H1 (cell line): ENCODE data around the gene BRD2. TPM values are rescaled to one million over a fixed set of nuclear protein-coding genes. Genes with fewer than 3 reads are reported as not detected.

Experiments
- CTCF ChIA-PET: fragments of 300-600 bp; sonication (Branson Sonifier 250); formaldehyde crosslinking; loops from one replicate; lab custom pipeline; 2021; ENCODE audit not compliant: partially characterized antibody; lab: Charles Lee
- POLR2A ChIA-PET: fragments of 300-600 bp; sonication (Branson Sonifier 250); formaldehyde crosslinking; loops from one replicate; lab custom pipeline; 2021; ENCODE audit warnings: inconsistent platforms; ENCODE audit not compliant: partially characterized antibody; lab: Charles Lee
- DNase-seq, 2 experiments: peaks; one replicate each; pipeline versions ENCODE4 v3.0.0 to v3.0.0-alpha.2; 2010 to 2022; ENCODE audit warnings: low spot score in 2 of 2, low read depth in 1 of 2, mixed read lengths in 1 of 2
- FAIRE-seq: peaks from 2 replicates; lab custom pipeline; 2011; peaks lifted over from hg19 to GRCh38; lab: Jason Lieb, UNC
- H2AFZ ChIP-seq: 2 replicates; pipeline ENCODE4 v1.8.1; 2012; ENCODE audit warnings: low read length, inconsistent platforms
- H2AK5ac ChIP-seq: 2 replicates; pipeline ENCODE4 v1.6.1; 2013; ENCODE audit warnings: low read depth, low read length
- H2BK120ac ChIP-seq: replicated peaks from 2 replicates; pipeline ENCODE3; 2013; ENCODE audit warnings: low read depth, low read length, inconsistent platforms
- H2BK12ac ChIP-seq: 2 replicates; pipeline ENCODE4 v1.6.1; 2013; ENCODE audit warnings: low read depth, low read length
- H2BK15ac ChIP-seq: 2 replicates; pipeline ENCODE4 v1.6.1; 2013; ENCODE audit warnings: low read length
- H2BK20ac ChIP-seq: 2 replicates; pipeline ENCODE4 v1.6.1; 2013; ENCODE audit warnings: low read length
- H2BK5ac ChIP-seq: 2 replicates; pipeline ENCODE4 v1.6.1; 2013; ENCODE audit warnings: low read depth, low read length
- H3K14ac ChIP-seq: 2 replicates; pipeline ENCODE4 v1.6.1; 2013; ENCODE audit warnings: inconsistent platforms; ENCODE audit not compliant: insufficient read length
- H3K18ac ChIP-seq: 2 replicates; pipeline ENCODE4 v1.6.1; 2013; ENCODE audit warnings: low read length; ENCODE audit errors: extremely low read depth
- H3K23ac ChIP-seq: 2 replicates; pipeline ENCODE4 v1.6.1; 2013; ENCODE audit warnings: inconsistent platforms; ENCODE audit not compliant: insufficient read length
- H3K23me2 ChIP-seq: 2 replicates; pipeline ENCODE4 v1.6.1; 2013; ENCODE audit warnings: low read depth, low read length
- H3K27ac ChIP-seq: 2 replicates; pipeline ENCODE4 v1.6.1; 2011; ENCODE audit warnings: low read depth, low read length, inconsistent platforms
- H3K27me3 ChIP-seq, 4 experiments: replicated peaks in 1 of 4; 1 replicate in 1 of 4; 2 replicates in 3 of 4; pipeline versions ENCODE4 v1.6.1 to v1.8.1; 2011 to 2013; ENCODE audit warnings: low read length in 3 of 4, mild to moderate bottlenecking in 3 of 4, inconsistent platforms in 2 of 4, mixed read lengths in 2 of 4, moderate library complexity in 1 of 4; ENCODE audit not compliant: control insufficient read depth in 3 of 4, insufficient read depth in 3 of 4; ENCODE audit errors: extremely low read depth in 1 of 4
- H3K36me3 ChIP-seq, 4 experiments: 2 replicates each; pipeline versions ENCODE4 v1.6.1 to v1.8.1; 2011 to 2013; ENCODE audit warnings: mild to moderate bottlenecking in 4 of 4, low read length in 3 of 4, moderate library complexity in 2 of 4, control low read depth in 1 of 4, inconsistent platforms in 1 of 4; ENCODE audit not compliant: insufficient read depth in 4 of 4, control insufficient read depth in 2 of 4
- H3K4ac ChIP-seq: replicated peaks from 2 replicates; pipeline ENCODE3; 2013; ENCODE audit warnings: low read length, low read depth, mixed read lengths, inconsistent platforms; ENCODE audit not compliant: insufficient read length
- H3K4me1 ChIP-seq, 4 experiments: replicated peaks in 1 of 4; 1 replicate in 1 of 4; 2 replicates in 3 of 4; pipeline versions ENCODE4 v1.6.1 to v1.8.1; 2011 to 2013; ENCODE audit warnings: low read length in 3 of 4, inconsistent platforms in 2 of 4, mixed read lengths in 1 of 4; ENCODE audit not compliant: insufficient read depth in 4 of 4, control insufficient read depth in 3 of 4
- H3K4me2 ChIP-seq, 2 experiments: 2 replicates each; pipeline versions ENCODE4 v1.6.1 to v1.8.1; 2011 to 2013; ENCODE audit warnings: low read depth in 2 of 2, low read length in 2 of 2, control low read depth in 1 of 2, inconsistent platforms in 1 of 2, mild to moderate bottlenecking in 1 of 2; ENCODE audit not compliant: insufficient read depth in 1 of 2
- H3K4me3 ChIP-seq, 4 experiments: fragments of 200-600, 300-600 bp in 1 of 4; sonication (generic), shearing (Covaris generic), sonication (Bioruptor Twin) in 1 of 4; 2 replicates each; pipeline versions ENCODE4 v1.5.1 to v1.8.1; 2011 to 2016; ENCODE audit warnings: low read length in 4 of 4, low read depth in 3 of 4, control low read depth in 2 of 4, inconsistent platforms in 2 of 4, mild to moderate bottlenecking in 2 of 4, mixed read lengths in 1 of 4, moderate library complexity in 1 of 4; ENCODE audit not compliant: insufficient read depth in 2 of 4; ENCODE audit errors: extremely low read depth in 1 of 4
- H3K56ac ChIP-seq: replicated peaks from 2 replicates; pipeline ENCODE3; 2013; ENCODE audit warnings: low read depth, mild to moderate bottlenecking, mixed read lengths, low read length, inconsistent platforms; ENCODE audit not compliant: insufficient read length
- H3K79me1 ChIP-seq: 2 replicates; pipeline ENCODE4 v1.6.1; 2013; ENCODE audit warnings: low read depth, low read length, control low read depth
- H3K79me2 ChIP-seq, 2 experiments: 2 replicates each; pipeline versions ENCODE4 v1.6.1 to v1.8.1; 2012 to 2013; ENCODE audit warnings: low read length in 2 of 2, mild to moderate bottlenecking in 2 of 2, inconsistent platforms in 1 of 2; ENCODE audit not compliant: insufficient read depth in 2 of 2, control insufficient read depth in 1 of 2
- H3K9ac ChIP-seq, 4 experiments: replicated peaks in 1 of 4; 1 replicate in 1 of 4; 2 replicates in 3 of 4; pipeline versions ENCODE4 v1.6.1 to v1.8.1; 2011 to 2013; ENCODE audit warnings: low read depth in 3 of 4, low read length in 3 of 4, control low read depth in 2 of 4, mild to moderate bottlenecking in 2 of 4, moderate library complexity in 2 of 4, inconsistent platforms in 1 of 4; ENCODE audit errors: extremely low read depth in 1 of 4
- H3K9me3 ChIP-seq, 2 experiments: 2 replicates each; pipeline versions ENCODE4 v1.6.1 to v1.8.1; 2012 to 2013; ENCODE audit warnings: mild to moderate bottlenecking in 2 of 2, moderate library complexity in 2 of 2, control low read depth in 1 of 2, inconsistent platforms in 1 of 2, low read depth in 1 of 2, low read length in 1 of 2, mixed read lengths in 1 of 2; ENCODE audit not compliant: insufficient read depth in 2 of 2
- H4K20me1 ChIP-seq, 2 experiments: replicated peaks in 1 of 2; 2 replicates each; pipeline versions ENCODE3 to v1.8.1; 2011 to 2013; ENCODE audit warnings: inconsistent platforms in 2 of 2, low read length in 2 of 2, mild to moderate bottlenecking in 1 of 2; ENCODE audit not compliant: insufficient read depth in 2 of 2, control insufficient read depth in 1 of 2
- H4K5ac ChIP-seq: 2 replicates; pipeline ENCODE4 v1.6.1; 2013; ENCODE audit warnings: low read length, low read depth, mixed read lengths, inconsistent platforms; ENCODE audit not compliant: insufficient read length
- H4K8ac ChIP-seq: 2 replicates; pipeline ENCODE4 v1.8.0; 2013; ENCODE audit warnings: mild to moderate bottlenecking, moderate library complexity, low read length, inconsistent platforms; ENCODE audit not compliant: insufficient read depth; ENCODE audit errors: extremely low read depth
- H4K91ac ChIP-seq: replicated peaks from 2 replicates; pipeline ENCODE3; 2013; ENCODE audit warnings: low read length, mixed read lengths, inconsistent platforms; ENCODE audit not compliant: insufficient read length
- CBX8 ChIP-seq: fragments of 300-800, 300-1000 bp; sonication (generic); IDR thresholded peaks from 2 replicates; pipeline ENCODE4 v1.7.1; 2016; ENCODE audit warnings: low read depth, low read length, borderline replicate concordance
- WGBS, 2 experiments: shearing (Covaris generic) in 1 of 2; methylation state at CpG; one replicate each; pipeline versions ENCODE4 v1.1.6 to v1.1.7; 2013 to 2015; ENCODE audit warnings: low lambda C conversion rate in 2 of 2, mixed read lengths in 2 of 2, inconsistent platforms in 1 of 2, low coverage in 1 of 2, missing lambda C conversion rate in 1 of 2; ENCODE audit not compliant: insufficient replicate concordance in 2 of 2, insufficient coverage in 1 of 2, insufficient read length in 1 of 2; ENCODE audit errors: extremely low coverage in 1 of 2, missing lambda C conversion rate in 1 of 2; 5-methylcytosine and 5-hydroxymethylcytosine counted together
- polyA plus RNA-seq, 7 experiments: library from polyadenylated mRNA; depleted of rRNA in 3 of 7; stranded (reverse) in 5 of 7; unstranded in 2 of 7; fragments of >200 nt in 5 of 7; fragments of 200-250 nt in 2 of 7; gene quantifications; 1 replicate in 5 of 7; 2 replicates in 1 of 7; 4 replicates in 1 of 7; pipeline versions ENCODE4 v1.2.1 to v1.2.3, GENCODE V29; 2011 to 2013; ENCODE audit warnings: missing spikeins in 2 of 7, mixed read lengths in 2 of 7
- total RNA-seq: library from RNA; stranded (reverse); fragmentation: NEBNext Ultra II Directional; extraction: Animal tissue kit (Norgen Biotek cat#: 25700); gene quantifications from 2 replicates; pipeline ENCODE4 v1.2.1, GENCODE V29; 2021

The BRD2 gene
- total and polyA plus RNA-seq, 2 of the 8 experiments (the other 6 are each of a cell fraction or from before 2014, with no cell fraction given) = 132 to 185 TPM

DNA sequence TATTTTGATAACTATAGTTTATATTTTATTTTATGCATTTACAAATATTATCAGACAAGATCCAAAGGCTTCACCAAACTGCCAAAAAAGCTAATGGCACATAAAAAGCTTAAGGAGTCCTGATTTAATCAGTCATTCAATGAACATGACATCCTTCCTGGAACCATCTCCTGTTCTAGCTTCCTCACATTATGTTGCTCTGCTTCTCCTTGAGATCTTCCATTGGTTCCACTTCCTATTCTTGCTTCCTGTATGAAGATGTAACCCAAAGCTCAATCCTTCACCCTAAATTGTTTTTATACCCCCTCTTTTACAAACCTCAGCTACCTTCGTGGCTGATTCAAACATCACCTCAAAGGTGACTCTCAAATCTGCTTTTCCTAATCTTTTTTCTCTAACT, 4.5 kb upstream of the BRD2 start:
- FAIRE-seq (no peak), DNase-seq (no peak)
- 79% methylated on average over 1 of the region's 1 CpG; no CpG with 5 or more reads in 1 of the 2 experiments for WGBS, 2 experiments
- Histone ChIP-seq H4K91ac (no peak overlapping the region), H3K27ac (no peak overlapping the region), H3K23ac (no peak overlapping the region), H4K8ac (no peak overlapping the region), H2BK12ac (no peak overlapping the region), H3K9ac (no peak overlapping the region), H3K23me2 (peaks cover 3% of the 10 kb centered on the region), H3K79me2 (peaks cover 4 to 70% of the 10 kb centered on the region in 2 experiments), H3K79me1 (no peaks in the 10 kb centered on the region; the same call in 1 of the 2 replicates), H3K4me1 (peaks cover 0 to 5% (median under 1%) of the 10 kb centered on the region in 4 experiments; a peak in 3 of 7 replicates), H4K20me1 (peaks cover 0 to 6% of the 10 kb centered on the region in 2 experiments), H3K4me2 (no peak overlapping the region), H2AK5ac (no peak overlapping the region), H2AFZ (no peak overlapping the region), H3K18ac (no peak overlapping the region), H2BK15ac (no peak overlapping the region), H2BK5ac (no peak overlapping the region), H2BK120ac (no peak overlapping the region), H3K14ac (no peak overlapping the region), H3K56ac (no peak overlapping the region), H2BK20ac (no peak overlapping the region), H3K4ac (no peak overlapping the region), H3K4me3 (no peak overlapping the region), H3K9me3 (no peaks in the 10 kb centered on the region; a peak in 1 of 4 replicates), H3K27me3 (no peaks in the 10 kb centered on the region), H4K5ac (no peak overlapping the region), H3K36me3 (no peaks in the 10 kb centered on the region)
- POLR2A ChIA-PET = interaction anchor here (2.8 to 33.3 kb wide), 2 partner anchors 10 to 16 kb away, joined by 14 to 1158 read pairs; partner anchors contain the start of genes BRD2 and HLA-DMA
- CTCF ChIA-PET = interaction anchor here (1.2 to 14.6 kb wide), 4 partner anchors 9 to 19 kb away, joined by 3 to 168 read pairs (median 57); partner anchors contain the start of gene HLA-DMA
- no peak for TF ChIP-seq CBX8
